GM19467 (cell line): ENCODE data around the gene CHRNA3.
A peak's percentile ranks its signal among the peaks of the same experiment; 100 is the strongest.
"Not testable (repeated sequence)": the region's sequence is repeated elsewhere in the genome, so short reads cannot be mapped to it uniquely, and the experiment has no call there.

ENCODE experiments used
- ATAC-seq: cut with Tn5 transposase; IDR thresholded peaks from one replicate; pipeline ENCODE4 v1.9.1; 2021; ENCODE audit warnings: mild to moderate bottlenecking, moderate library complexity; ENCODE audit not compliant: unreplicated experiment

The CHRNA3 gene

GRCh38 chr15:78618490-78618934 is 2.3 kb downstream of the CHRNA3 start:
- no peak for ATAC-seq

- ATAC-seq, result no peak
These were observed 2.7 kb downstream of the CHRNA3 start for GRCh38 chr15:78618064-78618463.

- ATAC-seq, result no peak
These were observed 3.3 kb downstream of the CHRNA3 start for GRCh38 chr15:78617516-78617915.

GRCh38 chr15:78617076-78617475 is 3.7 kb downstream of the CHRNA3 start:
- no peak for ATAC-seq

GRCh38 chr15:78616506-78616905 is 4.3 kb downstream of the CHRNA3 start:
- no peak for ATAC-seq

GRCh38 chr15:78615151-78615589 is 5.6 kb downstream of the CHRNA3 start:
- no peak for ATAC-seq

GRCh38 chr15:78614021-78614420 is 6.8 kb downstream of the CHRNA3 start:
- ATAC-seq, result no peak

GRCh38 chr15:78609551-78609950 is 11.2 kb downstream of the CHRNA3 start:
- not testable (repeated sequence) for ATAC-seq

- no peak for ATAC-seq
These were observed 15.1 kb downstream of the CHRNA3 start for GRCh38 chr15:78605680-78606079.

- ATAC-seq, result no peak
These were observed 15.6 kb downstream of the CHRNA3 start for GRCh38 chr15:78605201-78605600.

- no peak for ATAC-seq
These were observed 16.4 kb downstream of the CHRNA3 start for GRCh38 chr15:78604420-78604819.

- no peak for ATAC-seq
These were observed 17.3 kb downstream of the CHRNA3 start for GRCh38 chr15:78603467-78603866.

- no peak for ATAC-seq
These were observed 21.6 kb downstream of the CHRNA3 start for GRCh38 chr15:78599189-78599588.

GRCh38 chr15:78598348-78598747 is 22.4 kb downstream of the CHRNA3 start:
- no peak for ATAC-seq

GRCh38 chr15:78597583-78597982 is 23.2 kb downstream of the CHRNA3 start:
- no peak for ATAC-seq

GRCh38 chr15:78574944-78575343 is 45.9 kb downstream of the CHRNA3 start:
- no peak for ATAC-seq

- ATAC-seq, result no peak
These were observed 47.4 kb downstream of the CHRNA3 start for GRCh38 chr15:78573416-78573815.

- no peak for ATAC-seq
These were observed 49.4 kb downstream of the CHRNA3 start for GRCh38 chr15:78571382-78571781.

- ATAC-seq, result no peak
These were observed 50.1 kb downstream of the CHRNA3 start for GRCh38 chr15:78570710-78571109.

GRCh38 chr15:78567531-78567930 is 53.3 kb downstream of the CHRNA3 start:
- ATAC-seq, result no peak

- no peak for ATAC-seq
These were observed 54.6 kb downstream of the CHRNA3 start for GRCh38 chr15:78565951-78566774.

- ATAC-seq, result peak; percentile 81
These were observed 55.5 kb downstream of the CHRNA3 start, which contains the start of gene CHRNA5 for GRCh38 chr15:78565097-78565950. Gene CHRNA5 (plus strand): TSS chr15:78565520. CDS start chr15:78565720, 200 bp downstream.
